HepG2 (cell line): ENCODE results near the gene TMEM236. TPM values are rescaled to one million over a fixed set of nuclear protein-coding genes. Genes with fewer than 3 reads are reported as not detected.

Experiments used
- ATAC-seq: fragments of 200-7000 bp; cut with Tn5 transposase; 3 replicates; pipeline ENCODE4 v1.9.1; 2020; ENCODE audit warnings: mild to moderate bottlenecking, moderate library complexity
- BruUV-seq: library from RNA; stranded (reverse); fragments of 400-500 nt; replicated peaks from 2 replicates; lab custom pipeline; 2021; lab: Mats Ljungman, UMichigan
- CTCF ChIA-PET: fragments of 300-600 bp; formaldehyde crosslinking; extraction: SDS; loops from one replicate; lab custom pipeline; 2021; ENCODE audit warnings: low total read pairs, inconsistent platforms, low intra/inter-chr PET ratio; lab: Yijun Ruan, JAX
- POLR2A ChIA-PET: fragments of 350-600 bp; sonication (Branson Sonifier 250); formaldehyde crosslinking; loops from one replicate; lab custom pipeline; 2020; ENCODE audit warnings: antibody characterized with exemption, inconsistent platforms; lab: Yijun Ruan, JAX
- DNase-seq: peaks from one replicate; pipeline ENCODE4 v3.0.0-alpha.2; 2015; ENCODE audit warnings: low spot score
- FAIRE-seq: peaks from 3 replicates; lab custom pipeline; 2011; peaks lifted over from hg19 to GRCh38; lab: Jason Lieb, UNC
- H2AFZ ChIP-seq: one replicate; pipeline ENCODE4 v1.6.1; 2011; ENCODE audit warnings: low read length, inconsistent platforms
- H3K27ac ChIP-seq: fragments of 300-600 bp; 3 replicates; pipeline ENCODE4 v1.8.0; 2011; ENCODE audit warnings: mixed run types, mild to moderate bottlenecking, mixed read lengths, low read length, inconsistent platforms; ENCODE audit not compliant: insufficient read depth; ENCODE audit errors: extremely low read length
- H3K27me3 ChIP-seq, 2 experiments: fragments of 200-600 bp in 1 of 2; 2 replicates in 1 of 2; 3 replicates in 1 of 2; pipeline versions ENCODE4 v1.6.0 to v1.8.0; 2011; ENCODE audit warnings: low read length in 2 of 2, mild to moderate bottlenecking in 2 of 2, moderate library complexity in 2 of 2, inconsistent platforms in 1 of 2; ENCODE audit not compliant: insufficient read depth in 2 of 2, control insufficient read depth in 1 of 2
- H3K36me3 ChIP-seq, 2 experiments: fragments of 200-600 bp in 1 of 2; replicated peaks in 1 of 2; 2 replicates in 1 of 2; 3 replicates in 1 of 2; pipeline versions ENCODE4 v1.5.1 to v1.8.0; 2011; ENCODE audit warnings: low read length in 2 of 2, inconsistent platforms in 1 of 2; ENCODE audit not compliant: insufficient read depth in 2 of 2, control insufficient read depth in 1 of 2
- H3K4me1 ChIP-seq: 2 replicates; pipeline ENCODE4 v1.5.1; 2012; ENCODE audit warnings: low read length, inconsistent platforms; ENCODE audit not compliant: insufficient read depth
- H3K4me2 ChIP-seq: 2 replicates; pipeline ENCODE4 v1.6.0; 2011; ENCODE audit warnings: low read depth, low read length, inconsistent platforms
- H3K4me3 ChIP-seq, 3 experiments: fragments of 200-600 bp in 1 of 3; sonication (generic), shearing (Covaris generic) in 1 of 3; replicated peaks in 1 of 3; 2 replicates each; pipeline ENCODE4 v1.5.1; 2011 to 2016; ENCODE audit warnings: low read length in 3 of 3, inconsistent platforms in 2 of 3, low read depth in 2 of 3, mild to moderate bottlenecking in 2 of 3, control low read depth in 1 of 3, mixed read lengths in 1 of 3; ENCODE audit not compliant: insufficient read depth in 1 of 3
- H3K79me2 ChIP-seq: one replicate; pipeline ENCODE4 v1.6.1; 2011; ENCODE audit warnings: low read length, inconsistent platforms; ENCODE audit not compliant: insufficient read depth
- H3K9ac ChIP-seq: 2 replicates; pipeline ENCODE4 v1.6.0; 2011; ENCODE audit warnings: mild to moderate bottlenecking, low read depth, low read length, inconsistent platforms; ENCODE audit not compliant: insufficient read depth
- H3K9me3 ChIP-seq: 2 replicates; pipeline ENCODE4 v1.5.1; 2012; ENCODE audit warnings: mild to moderate bottlenecking, low read length
- H4K20me1 ChIP-seq: 2 replicates; pipeline ENCODE4 v1.6.0; 2011; ENCODE audit warnings: inconsistent platforms, mild to moderate bottlenecking, low read length, moderate library complexity; ENCODE audit not compliant: insufficient read depth
- GPN1 ChIP-seq: sonication (generic); formaldehyde crosslinking; IDR thresholded peaks from 2 replicates; pipeline ENCODE4 v1.5.1; 2020; ENCODE audit warnings: missing genetic modification reagents, borderline replicate concordance
- MEIS1 ChIP-seq: sonication (generic); formaldehyde crosslinking; IDR thresholded peaks from 2 replicates; pipeline ENCODE4 v1.9.0; 2021; ENCODE audit warnings: mild to moderate bottlenecking, missing genetic modification reagents, moderate library complexity, borderline replicate concordance
- MXI1 ChIP-seq: IDR thresholded peaks from 3 replicates; pipeline ENCODE4 v1.6.1; 2012; ENCODE audit warnings: low read depth, low read length, inconsistent platforms, borderline replicate concordance
- WGBS: methylation state at CpG from one replicate; pipeline ENCODE4 v1.1.6; 2017; ENCODE audit warnings: low lambda C conversion rate; 5-methylcytosine and 5-hydroxymethylcytosine counted together
- in situ Hi-C: cut with HindIII; loops from 2 replicates; pipeline ENCODE4 v1.10.0; 2017; ENCODE audit warnings: low pct_unique_long_range_greater_than_20kb; ENCODE audit not compliant: extremely low pct_ligation_motif_present
- intact Hi-C: fragments of 100-400 bp; cut with micrococcal nuclease; formaldehyde crosslinking; loops from one replicate; pipeline ENCODE4 v1.10.0; 2022; ENCODE audit not compliant: unreplicated experiment
- polyA plus RNA-seq, 8 experiments: library from polyadenylated mRNA; depleted of rRNA in 3 of 8; stranded (reverse) in 7 of 8; unstranded in 1 of 8; fragments of >200 nt; fragmentation: Illumina TruSeq in 4 of 8; extraction: Trizol in 4 of 8; gene quantifications; 2 replicates each; pipeline versions ENCODE4 v1.2.1 to v1.2.3, GENCODE V29; 2011 to 2016; ENCODE audit warnings: low read depth in 4 of 8, missing spikeins in 1 of 8, mixed read lengths in 1 of 8; ENCODE audit not compliant: insufficient read depth in 1 of 8
- total RNA-seq, 5 experiments: library from RNA; depleted of rRNA; stranded (reverse); fragments of >200 nt; fragmentation: Illumina TruSeq; extraction: Trizol; gene quantifications; 2 replicates each; pipeline ENCODE4 v1.2.3, GENCODE V29; 2016; ENCODE audit warnings: low read depth in 1 of 5

TMEM236 gene
- total and polyA plus RNA-seq, 2 of the 13 experiments (the other 11 are each of a cell fraction or from before 2014, with no cell fraction given): 0.04 to 0.08 TPM

DNA sequence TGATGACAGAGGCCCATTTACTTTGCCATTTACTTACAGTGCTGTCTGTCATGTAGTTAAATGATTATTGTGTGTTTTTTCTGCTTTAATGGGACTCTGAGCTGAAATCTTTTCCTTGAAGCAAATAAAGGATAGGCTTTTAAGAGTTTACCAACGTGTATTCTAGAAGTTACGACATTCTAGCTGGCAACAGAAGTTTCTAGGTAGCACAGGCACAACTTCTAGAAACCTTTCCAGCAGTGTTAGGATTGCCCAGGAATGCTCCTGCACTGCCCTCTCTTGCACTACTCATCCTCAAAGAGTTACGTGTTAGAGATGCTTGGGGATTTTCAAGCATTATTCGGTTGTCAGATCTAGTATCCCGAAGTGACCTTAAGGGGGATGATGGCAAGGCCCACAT lies 42.5 kb upstream of the TMEM236 start:
- in situ Hi-C loops (no loop called here), intact Hi-C loops (no loop called here)
- POLR2A ChIA-PET: no interaction called here
- no peaks in the 10 kb centered on the region for H4K20me1 ChIP-seq
- no peaks in the 10 kb centered on the region for H3K4me1 ChIP-seq
- 88% methylated on average over 5 of the region's 5 CpGs for WGBS
- ATAC-seq (no peak), DNase-seq (no peak), FAIRE-seq (no peak)
- H3K27me3 ChIP-seq: no peaks in the 10 kb centered on the region
- H3K9ac ChIP-seq: no peak overlapping the region
- H2AFZ ChIP-seq: no peak overlapping the region
- CTCF ChIA-PET: no interaction called here
- H3K9me3 ChIP-seq: no peaks in the 10 kb centered on the region
- no peak overlapping the region for H3K4me2 ChIP-seq
- H3K4me3 ChIP-seq: no peak overlapping the region
- no peak for TF ChIP-seq MEIS1 (CRISPR knock-in tag)
- BruUV-seq: no TSS peak
- no peak overlapping the region for H3K27ac ChIP-seq
- H3K79me2 ChIP-seq: no peaks in the 10 kb centered on the region
- peaks cover 13 to 63% of the 10 kb centered on the region in 2 experiments for H3K36me3 ChIP-seq

DNA sequence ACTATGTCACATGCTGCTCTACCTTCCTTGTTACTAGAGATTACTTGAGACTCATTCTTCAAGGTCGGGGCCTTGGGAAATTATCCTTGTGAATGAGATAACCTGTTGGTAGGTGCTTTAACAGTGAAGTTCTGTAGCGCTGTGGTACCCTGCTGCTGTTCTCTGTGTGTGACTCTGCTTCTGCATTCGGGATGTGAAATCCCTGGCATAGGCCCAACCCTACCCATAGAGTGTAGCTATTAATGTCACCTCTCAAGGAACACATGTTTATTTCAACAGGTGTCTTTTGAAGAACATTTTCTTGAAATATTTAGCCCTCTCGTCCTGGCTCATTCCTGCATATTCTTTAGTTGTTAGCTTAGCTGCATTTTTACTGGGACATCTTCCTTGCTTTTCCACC lies 41.8 kb upstream of the TMEM236 start:
- no peak overlapping the region for H3K27ac ChIP-seq
- TF ChIP-seq GPN1 (CRISPR knock-in tag) (no peak), MXI1 (no peak)
- no peak for DNase-seq
- H3K79me2 ChIP-seq: no peaks in the 10 kb centered on the region
- ATAC-seq: no peak
- no peak for FAIRE-seq
- ChIA-PET CTCF (no interaction called here), POLR2A (no interaction called here)
- BruUV-seq: no TSS peak
- in situ Hi-C loops: no loop called here
- H3K27me3 ChIP-seq: no peaks in the 10 kb centered on the region
- intact Hi-C loops: no loop called here
- H4K20me1 ChIP-seq: no peaks in the 10 kb centered on the region
- H3K9me3 ChIP-seq: no peaks in the 10 kb centered on the region
- H3K9ac ChIP-seq: no peak overlapping the region
- 98% methylated on average over 4 of the region's 4 CpGs for whole genome bisulfite sequencing
- peaks cover 14 to 64% of the 10 kb centered on the region in 2 experiments for H3K36me3 ChIP-seq
- H2AFZ ChIP-seq: no peak overlapping the region
- H3K4me1 ChIP-seq: no peaks in the 10 kb centered on the region
- H3K4me3 ChIP-seq: no peak overlapping the region
- no peak overlapping the region for H3K4me2 ChIP-seq
